Coronary artery (tissue), 2 donors: ENCODE results near the gene CLBA1.
"Not testable (repeated sequence)": the region's sequence is repeated elsewhere in the genome, so short reads cannot be mapped to it uniquely, and the experiment has no call there.

Experiments
- DNase-seq: peaks from one replicate; pipeline ENCODE4 v3.0.0-alpha.2; 2017; ENCODE audit warnings: low spot score
- H3K27ac ChIP-seq, 2 donors: fragments of 200-600 bp; sonication (generic); one replicate each; pipeline ENCODE4 v1.5.1; 2016 to 2019
- H3K4me3 ChIP-seq: fragments of 200-600 bp; sonication (generic); 2 replicates; pipeline ENCODE4 v1.5.1; 2016; ENCODE audit warnings: mild to moderate bottlenecking, moderate library complexity
- TF ChIP-seq, protein P1 (sequence below): fragments of 200-600 bp; sonication (generic); IDR thresholded peaks from one replicate; pipeline ENCODE4 v1.5.1; 2019; ENCODE audit warnings: antibody characterized with exemption

Gene CLBA1

DNA sequence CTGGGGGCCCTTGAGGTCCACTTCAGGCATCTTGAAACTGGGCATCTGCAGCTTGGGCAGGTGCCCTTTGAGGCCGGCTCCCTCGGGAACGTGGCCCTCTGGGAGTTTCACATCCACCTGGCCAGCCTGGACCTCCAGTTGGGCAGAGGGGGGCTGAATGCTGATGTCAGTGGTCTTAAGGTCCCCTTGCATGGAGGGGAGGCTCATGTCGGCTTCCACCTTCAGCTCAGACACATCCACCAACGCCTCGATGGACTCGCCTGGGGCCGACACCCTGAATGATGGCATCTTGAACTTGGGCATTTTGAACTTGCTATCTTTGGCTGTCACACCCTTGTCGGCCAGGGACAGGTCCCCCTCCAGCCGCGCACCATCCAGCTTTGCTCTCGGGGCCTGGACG is 38.4 kb upstream of the CLBA1 start:
- not testable (repeated sequence) for H3K4me3 ChIP-seq, DNase-seq, H3K27ac ChIP-seq

- not testable (repeated sequence) for DNase-seq, H3K27ac ChIP-seq
Observed at GRCh38 chr14:104947881-104948735, 37.5 kb upstream of the CLBA1 start.

DNA sequence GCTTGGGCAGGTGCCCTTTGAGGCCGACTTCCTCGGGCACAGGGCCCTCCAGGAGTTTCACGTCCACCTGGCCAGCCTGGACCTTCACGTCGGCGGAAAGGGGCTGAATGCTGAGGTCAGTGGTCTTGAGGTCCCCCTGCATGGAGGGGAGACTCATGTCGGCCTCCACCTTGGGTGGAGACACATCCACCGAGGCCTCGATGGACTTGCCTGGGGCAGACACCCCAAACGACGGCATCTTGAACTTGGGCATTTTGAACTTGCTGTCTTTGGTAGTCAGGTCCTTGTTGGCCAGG is 36.9 kb upstream of the CLBA1 start:
- no peak overlapping the region for H3K27ac ChIP-seq
- DNase-seq, result no peak
- no peak overlapping the region for H3K4me3 ChIP-seq
- TF ChIP-seq, protein P1, sequence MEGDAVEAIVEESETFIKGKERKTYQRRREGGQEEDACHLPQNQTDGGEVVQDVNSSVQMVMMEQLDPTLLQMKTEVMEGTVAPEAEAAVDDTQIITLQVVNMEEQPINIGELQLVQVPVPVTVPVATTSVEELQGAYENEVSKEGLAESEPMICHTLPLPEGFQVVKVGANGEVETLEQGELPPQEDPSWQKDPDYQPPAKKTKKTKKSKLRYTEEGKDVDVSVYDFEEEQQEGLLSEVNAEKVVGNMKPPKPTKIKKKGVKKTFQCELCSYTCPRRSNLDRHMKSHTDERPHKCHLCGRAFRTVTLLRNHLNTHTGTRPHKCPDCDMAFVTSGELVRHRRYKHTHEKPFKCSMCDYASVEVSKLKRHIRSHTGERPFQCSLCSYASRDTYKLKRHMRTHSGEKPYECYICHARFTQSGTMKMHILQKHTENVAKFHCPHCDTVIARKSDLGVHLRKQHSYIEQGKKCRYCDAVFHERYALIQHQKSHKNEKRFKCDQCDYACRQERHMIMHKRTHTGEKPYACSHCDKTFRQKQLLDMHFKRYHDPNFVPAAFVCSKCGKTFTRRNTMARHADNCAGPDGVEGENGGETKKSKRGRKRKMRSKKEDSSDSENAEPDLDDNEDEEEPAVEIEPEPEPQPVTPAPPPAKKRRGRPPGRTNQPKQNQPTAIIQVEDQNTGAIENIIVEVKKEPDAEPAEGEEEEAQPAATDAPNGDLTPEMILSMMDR, result no peak

More at GRCh38 chr14:104947881-104948735, 37.5 kb upstream of the CLBA1 start:
- not testable (repeated sequence) for H3K4me3 ChIP-seq

DNA sequence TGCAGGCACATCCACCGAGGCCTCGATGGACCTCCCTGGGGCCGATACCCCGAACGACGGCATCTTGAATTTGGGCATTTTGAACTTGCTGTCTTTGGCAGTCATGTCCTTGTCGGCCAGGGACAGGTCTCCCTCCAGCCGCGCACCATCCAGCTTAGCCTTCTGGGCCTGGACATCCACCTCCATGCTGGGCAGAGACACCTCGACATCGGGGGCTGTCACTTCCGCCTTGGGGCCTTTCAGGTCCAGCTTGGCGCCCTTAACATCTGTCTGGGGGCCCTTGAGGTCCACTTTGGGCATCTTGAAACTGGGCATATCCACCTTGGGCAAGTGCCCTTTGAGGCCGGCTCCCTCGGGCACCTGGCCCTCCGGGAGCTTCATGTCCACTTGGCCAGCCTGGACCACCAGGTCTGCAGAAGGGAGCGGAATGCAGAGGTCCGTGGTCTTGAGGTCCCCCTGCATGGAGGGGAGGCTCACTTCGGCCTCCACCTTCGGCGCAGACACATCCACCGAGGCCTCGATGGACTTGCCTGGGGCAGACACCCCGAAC is 36.1 kb upstream of the CLBA1 start:
- H3K4me3 ChIP-seq, DNase-seq, H3K27ac ChIP-seq: not testable (repeated sequence)

- Histone ChIP-seq H3K4me3 (no peak overlapping the region), H3K27ac (no peak overlapping the region)
- TF ChIP-seq, protein P1, result no peak
- DNase-seq, result no peak
Observed at GRCh38 chr14:104950021-104950420, 35.6 kb upstream of the CLBA1 start.

DNA sequence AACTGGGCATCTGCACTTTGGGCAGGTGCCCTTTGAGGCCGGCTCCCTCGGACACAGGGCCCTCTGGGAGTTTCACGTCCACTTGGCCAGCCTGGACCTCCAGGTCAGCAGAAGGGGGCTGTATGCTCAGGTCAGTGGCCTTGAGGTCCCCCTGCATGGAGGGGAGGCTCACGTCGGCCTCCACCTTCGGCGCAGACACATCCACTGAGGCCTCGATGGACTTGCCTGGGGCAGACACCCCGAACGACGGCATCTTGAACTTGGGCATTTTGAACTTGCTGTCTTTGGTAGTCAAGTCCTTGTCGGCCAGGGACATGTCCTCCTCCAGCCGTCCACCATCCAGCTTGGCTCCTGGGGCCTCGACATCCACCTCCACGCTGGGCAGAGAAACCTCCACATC is 34.9 kb upstream of the CLBA1 start:
- H3K27ac ChIP-seq, DNase-seq, H3K4me3 ChIP-seq: not testable (repeated sequence)

DNA sequence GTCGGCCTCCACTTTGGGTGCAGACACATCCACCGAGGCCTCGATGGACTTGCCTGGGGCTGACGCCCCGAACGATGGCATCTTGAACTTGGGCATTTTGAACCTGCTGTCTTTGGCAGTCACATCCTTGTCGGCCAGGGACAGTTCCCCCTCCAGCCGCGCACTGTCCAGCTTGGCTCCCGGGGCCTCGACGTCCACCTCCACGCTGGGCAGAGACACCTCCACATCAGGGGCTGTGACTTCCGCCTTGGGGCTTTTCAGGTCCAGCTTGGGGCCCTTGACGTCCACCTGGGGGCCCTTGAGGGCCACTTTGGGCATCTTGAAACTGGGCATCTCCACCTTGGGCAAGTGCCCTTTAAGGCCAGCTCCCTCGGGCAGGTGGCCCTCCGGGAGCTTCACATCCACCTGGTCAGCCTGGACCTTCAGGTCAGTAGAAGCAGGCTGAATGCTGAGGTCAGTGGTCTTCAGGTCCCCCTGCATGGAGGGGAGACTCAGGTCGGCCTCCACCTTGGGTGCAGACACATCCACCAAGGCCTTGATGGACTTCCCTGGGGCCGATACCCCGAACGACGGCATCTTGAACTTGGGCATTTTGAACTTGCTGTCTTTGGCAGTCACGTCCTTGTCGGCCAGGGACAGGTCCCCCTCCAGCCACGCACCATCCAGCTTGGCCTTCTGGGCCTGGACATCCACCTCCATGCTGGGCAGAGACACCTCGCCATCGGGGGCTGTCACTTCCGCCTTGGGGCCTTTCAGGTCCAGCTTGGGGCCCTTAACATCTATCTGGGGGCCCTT is 33.5 kb upstream of the CLBA1 start:
- not testable (repeated sequence) for H3K27ac ChIP-seq, H3K4me3 ChIP-seq, DNase-seq

DNA sequence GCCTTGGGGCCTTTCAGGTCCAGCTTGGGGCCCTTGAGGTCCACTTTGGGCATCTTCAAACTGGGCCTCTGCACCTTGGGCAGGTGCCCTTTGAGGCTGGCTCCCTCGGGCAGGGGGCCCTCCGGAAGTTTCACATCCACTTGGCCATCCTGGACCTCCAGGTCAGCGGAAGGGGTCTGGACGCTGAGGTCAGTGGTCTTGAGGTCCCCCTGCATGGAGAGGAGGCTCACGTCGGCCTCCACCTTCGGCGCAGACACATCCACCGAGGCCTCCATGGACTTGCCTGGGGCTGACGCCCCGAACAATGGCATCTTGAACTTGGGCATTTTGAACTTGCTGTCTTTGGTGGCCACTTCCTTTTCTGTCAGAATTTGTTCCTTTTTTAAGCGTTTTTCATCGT is 32.5 kb upstream of the CLBA1 start:
- no peak overlapping the region for H3K4me3 ChIP-seq
- DNase-seq, result no peak
- TF ChIP-seq, protein P1, result no peak
- H3K27ac ChIP-seq, result no peak overlapping the region

DNA sequence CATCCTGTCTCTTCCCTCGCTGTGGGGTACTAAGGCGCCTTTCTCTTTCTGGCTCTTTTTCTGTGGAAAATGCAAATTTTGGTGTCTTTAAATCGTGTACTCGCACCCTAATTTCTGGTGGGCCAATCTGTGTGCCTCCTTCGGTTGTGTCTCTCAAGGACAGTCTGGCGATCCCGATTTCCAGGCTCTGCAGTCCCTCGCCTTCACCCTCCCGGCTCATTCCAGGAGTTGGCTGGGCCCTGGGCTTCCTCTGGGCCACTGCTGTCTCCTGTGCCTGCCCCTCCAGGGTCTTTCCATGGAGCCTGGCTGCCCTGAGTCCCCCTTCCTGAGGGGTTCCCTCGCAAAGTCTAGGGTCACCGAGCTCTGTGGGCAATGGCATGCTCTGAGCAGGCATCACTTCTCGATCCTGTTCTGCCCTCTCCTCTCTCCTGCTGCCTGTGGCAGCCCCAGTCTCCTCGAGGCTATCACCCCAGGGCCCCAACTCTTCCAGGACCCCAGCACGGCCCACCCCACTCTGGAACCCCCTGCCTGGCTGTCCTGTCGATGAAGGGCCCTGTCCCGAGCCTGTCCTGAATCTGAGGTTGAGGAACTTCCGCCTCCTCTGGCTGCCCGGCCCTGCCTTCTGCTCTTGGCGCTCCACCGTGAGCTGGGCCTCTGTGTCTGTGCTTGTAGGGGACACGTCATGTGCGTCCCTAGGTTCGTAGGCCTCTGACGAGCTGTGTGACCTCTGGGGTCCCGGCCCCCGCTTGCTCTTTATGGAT is 31.5 kb upstream of the CLBA1 start:
- Histone ChIP-seq H3K27ac (no peak overlapping the region), H3K4me3 (no peak overlapping the region)
- DNase-seq, result no peak
- TF ChIP-seq, protein P1, result no peak
